IMR-90 (cell line): ENCODE results near the gene GPC6. TPM values are rescaled to one million over a fixed set of nuclear protein-coding genes. Genes with fewer than 3 reads are reported as not detected.

Source experiments
- ATAC-seq: fragments of 200-7000 bp; cut with Tn5 transposase; 2 replicates; pipeline ENCODE4 v1.9.1; 2020; ENCODE audit warnings: low read depth, mild to moderate bottlenecking, moderate library complexity
- BruUV-seq: library from RNA; stranded (reverse); fragments of 400-500 nt; replicated peaks from 2 replicates; lab custom pipeline; 2021; lab: Mats Ljungman, UMichigan
- CTCF ChIA-PET: fragments of 300-600 bp; formaldehyde crosslinking; extraction: SDS; loops from one replicate; lab custom pipeline; 2021; ENCODE audit warnings: antibody characterized with exemption; lab: Yijun Ruan, JAX
- POLR2A ChIA-PET: fragments of 300-600 bp; sonication (Branson Sonifier 250); formaldehyde crosslinking; loops from one replicate; lab custom pipeline; 2022; ENCODE audit warnings: antibody characterized with exemption; ENCODE audit not compliant: unreplicated experiment; lab: Charles Lee
- DNase-seq: peaks from one replicate; pipeline ENCODE4 v3.0.0; 2013
- H2AFZ ChIP-seq: replicated peaks from 2 replicates; pipeline ENCODE3; 2013; ENCODE audit warnings: low read length, mild to moderate bottlenecking; ENCODE audit not compliant: poor library complexity
- H2AK5ac ChIP-seq: 2 replicates; pipeline ENCODE4 v1.6.1; 2013; ENCODE audit warnings: low read depth, low read length, inconsistent platforms
- H2AK9ac ChIP-seq: replicated peaks from 2 replicates; pipeline ENCODE3; 2013; ENCODE audit warnings: mild to moderate bottlenecking, low read depth, low read length, moderate library complexity; ENCODE audit not compliant: poor library complexity
- H2BK120ac ChIP-seq: 2 replicates; pipeline ENCODE4 v1.6.1; 2013; ENCODE audit warnings: low read depth, low read length, inconsistent platforms
- H2BK15ac ChIP-seq: 3 replicates; pipeline ENCODE4 v1.6.1; 2013; ENCODE audit warnings: low read depth, low read length, inconsistent platforms
- H2BK20ac ChIP-seq: 2 replicates; pipeline ENCODE4 v1.6.1; 2013; ENCODE audit warnings: low read depth, mild to moderate bottlenecking, inconsistent platforms, low read length, moderate library complexity
- H2BK5ac ChIP-seq: 2 replicates; pipeline ENCODE4 v1.6.1; 2013; ENCODE audit warnings: mild to moderate bottlenecking, low read depth, low read length, inconsistent platforms; ENCODE audit not compliant: poor library complexity, severe bottlenecking
- H3K14ac ChIP-seq: replicated peaks from 2 replicates; pipeline ENCODE4 v1.6.1; 2013; ENCODE audit warnings: low read depth, low read length, inconsistent platforms
- H3K18ac ChIP-seq: 2 replicates; pipeline ENCODE4 v1.6.1; 2013; ENCODE audit warnings: low read depth, low read length, control low read depth
- H3K23ac ChIP-seq: 2 replicates; pipeline ENCODE4 v1.6.1; 2013; ENCODE audit warnings: low read depth, low read length, inconsistent platforms
- H3K27ac ChIP-seq: 2 replicates; pipeline ENCODE4 v1.5.1; 2013; ENCODE audit warnings: mild to moderate bottlenecking, control low read depth, low read length; ENCODE audit not compliant: insufficient read depth
- H3K27me3 ChIP-seq: 2 replicates; pipeline ENCODE4 v1.6.1; 2013; ENCODE audit warnings: low read length; ENCODE audit not compliant: control insufficient read depth, insufficient read depth
- H3K36me3 ChIP-seq: 2 replicates; pipeline ENCODE4 v1.6.1; 2013; ENCODE audit warnings: low read length, mixed read lengths; ENCODE audit not compliant: control insufficient read depth, insufficient read depth
- H3K4ac ChIP-seq: 2 replicates; pipeline ENCODE4 v1.6.1; 2013; ENCODE audit warnings: low read depth, low read length, inconsistent platforms
- H3K4me1 ChIP-seq: 2 replicates; pipeline ENCODE4 v1.6.1; 2013; ENCODE audit warnings: low read length, mixed read lengths; ENCODE audit not compliant: control insufficient read depth, insufficient read depth
- H3K4me2 ChIP-seq: 2 replicates; pipeline ENCODE4 v1.6.1; 2013; ENCODE audit warnings: low read depth, mild to moderate bottlenecking, control low read depth, low read length, moderate library complexity
- H3K4me3 ChIP-seq: 2 replicates; pipeline ENCODE4 v1.5.1; 2013; ENCODE audit warnings: low read depth, mild to moderate bottlenecking, control low read depth, low read length, moderate library complexity; ENCODE audit not compliant: insufficient read depth
- H3K56ac ChIP-seq: 2 replicates; pipeline ENCODE4 v1.6.1; 2013; ENCODE audit warnings: low read length, inconsistent platforms; ENCODE audit not compliant: insufficient read depth; ENCODE audit errors: extremely low read depth
- H3K79me1 ChIP-seq, 2 experiments: 2 replicates each; pipeline ENCODE4 v1.6.1; 2013; ENCODE audit warnings: low read length in 2 of 2, inconsistent platforms in 1 of 2, low read depth in 1 of 2
- H3K9ac ChIP-seq: 2 replicates; pipeline ENCODE4 v1.6.1; 2013; ENCODE audit warnings: low read depth, low read length, control low read depth
- H3K9me1 ChIP-seq: 2 replicates; pipeline ENCODE4 v1.6.1; 2013; ENCODE audit warnings: low read length, inconsistent platforms; ENCODE audit not compliant: insufficient read depth
- H3K9me3 ChIP-seq: 2 replicates; pipeline ENCODE4 v1.6.1; 2013; ENCODE audit warnings: low read length; ENCODE audit not compliant: control insufficient read depth, insufficient read depth
- H4K20me1 ChIP-seq: 2 replicates; pipeline ENCODE4 v1.6.1; 2013; ENCODE audit warnings: low read length, inconsistent platforms; ENCODE audit not compliant: insufficient read depth
- H4K5ac ChIP-seq: 2 replicates; pipeline ENCODE4 v1.6.1; 2013; ENCODE audit warnings: mild to moderate bottlenecking, low read depth, low read length, control low read depth
- H4K8ac ChIP-seq, 2 experiments: 2 replicates each; pipeline ENCODE4 v1.6.1; 2013; ENCODE audit warnings: low read depth in 2 of 2, low read length in 2 of 2, control low read depth in 1 of 2, inconsistent platforms in 1 of 2
- H4K91ac ChIP-seq: 2 replicates; pipeline ENCODE4 v1.6.1; 2013; ENCODE audit warnings: low read depth, low read length, inconsistent platforms; ENCODE audit not compliant: insufficient read depth
- BHLHE40 ChIP-seq: fragments of 150-350 bp; IDR thresholded peaks from 2 replicates; pipeline ENCODE4 v1.6.1; 2016; ENCODE audit warnings: mild to moderate bottlenecking, low read depth, low read length
- CEBPB ChIP-seq: IDR thresholded peaks from 2 replicates; pipeline ENCODE4 v1.6.1; 2012; ENCODE audit warnings: low read depth, low read length, improper control_type of control experiment
- ELK1 ChIP-seq: fragments of 150-350 bp; IDR thresholded peaks from 2 replicates; pipeline ENCODE4 v1.6.1; 2016; ENCODE audit warnings: low read depth, mild to moderate bottlenecking, low read length, moderate library complexity, borderline replicate concordance
- FOS ChIP-seq: fragments of 150-350 bp; IDR thresholded peaks from 2 replicates; pipeline ENCODE4 v1.6.1; 2016; ENCODE audit warnings: low read depth, low read length
- MAZ ChIP-seq: IDR thresholded peaks from 2 replicates; pipeline ENCODE4 v1.6.1; 2012; ENCODE audit warnings: low read depth, mild to moderate bottlenecking, low read length, improper control_type of control experiment, moderate library complexity, borderline replicate concordance
- POLR2A ChIP-seq: IDR thresholded peaks from 2 replicates; pipeline ENCODE4 v1.6.1; 2012; ENCODE audit warnings: mild to moderate bottlenecking, low read depth, low read length
- RAD21 ChIP-seq: IDR thresholded peaks from 2 replicates; pipeline ENCODE4 v1.6.1; 2012; ENCODE audit warnings: low read length, improper control_type of control experiment
- RFX5 ChIP-seq: IDR thresholded peaks from 2 replicates; pipeline ENCODE4 v1.8.0; 2012; ENCODE audit warnings: low read depth, mild to moderate bottlenecking, low read length, moderate library complexity
- SMC3 ChIP-seq: fragments of 150-350 bp; IDR thresholded peaks from 2 replicates; pipeline ENCODE4 v1.6.1; 2016; ENCODE audit warnings: low read depth, mild to moderate bottlenecking, antibody characterized with exemption, low read length, moderate library complexity
- WGBS, 2 experiments: methylation state at CpG; one replicate each; pipeline versions ENCODE4 v1.1.5 to v1.1.7; 2013; ENCODE audit warnings: missing lambda C conversion rate in 2 of 2; ENCODE audit not compliant: insufficient read length in 1 of 2; ENCODE audit errors: extremely low coverage in 2 of 2; 5-methylcytosine and 5-hydroxymethylcytosine counted together
- dilution Hi-C: fragments of 300-500 bp; cut with HindIII; formaldehyde crosslinking; loops from one replicate; pipeline ENCODE4 v1.14.3; 2018; ENCODE audit warnings: low sequenced_read_pairs; ENCODE audit not compliant: unreplicated experiment
- in situ Hi-C: fragments of 300-500 bp; cut with MboI; formaldehyde crosslinking; loops from 3 replicates; pipeline ENCODE4 v1.14.3; 2019; ENCODE audit warnings: low sequenced_read_pairs, inconsistent platforms, mixed read lengths
- intact Hi-C: fragments of 100-400 bp; cut with micrococcal nuclease; formaldehyde crosslinking; loops from 2 replicates; pipeline ENCODE4 v1.10.0; 2022
- polyA plus RNA-seq, 3 experiments: library from polyadenylated mRNA; depleted of rRNA; stranded (reverse); fragments of >200 nt; gene quantifications; 2 replicates each; pipeline ENCODE4 v1.2.3, GENCODE V29; 2012; ENCODE audit warnings: low replicate concordance in 1 of 3
- total RNA-seq: library from RNA; depleted of rRNA; stranded (reverse); fragments of >200 nt; gene quantifications from 2 replicates; pipeline ENCODE4 v1.2.3, GENCODE V29; 2012

Gene GPC6
- total and polyA plus RNA-seq, 2 of the 4 experiments (the other 2 are of a cell fraction) = 14.9 to 39.4 TPM

GRCh38 chr13:93755341-93755740, 528.7 kb downstream of the GPC6 start:
- no peak overlapping the region for H2AK5ac ChIP-seq
- no peak for TF ChIP-seq SMC3
- TF ChIP-seq ELK1 = no peak
- no peak for TF ChIP-seq CEBPB
- TF ChIP-seq POLR2A = no peak
- TF ChIP-seq RFX5 = no peak
- TF ChIP-seq FOS = no peak
- TF ChIP-seq RAD21 = no peak
- no peak for TF ChIP-seq BHLHE40
- TF ChIP-seq MAZ = no peak
- no peak overlapping the region for H2AFZ ChIP-seq
- H2BK5ac ChIP-seq = no peak overlapping the region
- DNase-seq (no peak), ATAC-seq (no peak)
- no peaks in the 10 kb centered on the region for H3K36me3 ChIP-seq
- no peak overlapping the region for H2BK20ac ChIP-seq
- H3K9ac ChIP-seq = no peak overlapping the region
- no peak overlapping the region for H2BK15ac ChIP-seq
- in situ Hi-C loops (no loop called here), dilution Hi-C loops (no loop called here), intact Hi-C loops (no loop called here)
- ChIA-PET CTCF (no interaction called here), POLR2A (no interaction called here)
- no peak overlapping the region for H3K27ac ChIP-seq
- no peak overlapping the region for H3K23ac ChIP-seq
- H3K56ac ChIP-seq = no peak overlapping the region
- BruUV-seq = no TSS peak
- H4K20me1 ChIP-seq = no peaks in the 10 kb centered on the region
- H2AK9ac ChIP-seq = no peak overlapping the region
- H3K4ac ChIP-seq = no peak overlapping the region
- no peaks in the 10 kb centered on the region for H3K27me3 ChIP-seq
- H3K18ac ChIP-seq = no peak overlapping the region
- no peak overlapping the region for H4K5ac ChIP-seq
- peaks cover 5% of the 10 kb centered on the region for H3K4me1 ChIP-seq
- no CpG with 5 or more reads among the region's 1 CpG for WGBS, 2 experiments
- H2BK120ac ChIP-seq = no peak overlapping the region
- H3K4me3 ChIP-seq = no peak overlapping the region
- H3K14ac ChIP-seq = no peak overlapping the region
- no peaks in the 10 kb centered on the region for H3K9me1 ChIP-seq
- H3K79me1 ChIP-seq = peaks cover 0 to 3% of the 10 kb centered on the region in 2 experiments; a peak in 1 of 4 replicates
- no peak overlapping the region for H4K8ac ChIP-seq
- no peak overlapping the region for H4K91ac ChIP-seq
- H3K9me3 ChIP-seq = no peaks in the 10 kb centered on the region
- no peak overlapping the region for H3K4me2 ChIP-seq
